ENCODE measurements around the gene THRB. TPM values are rescaled to one million over a fixed set of nuclear protein-coding genes. Genes with fewer than 3 reads are reported as not detected.

The THRB gene
- polyA plus RNA-seq, 3 donors = 3.4 to 11.7 (median 8.1) TPM

GRCh38 chr3:24471486-24471885 is 23.2 kb downstream of the THRB start:
- WGBS, 3 donors = 46 to 70% (median 47%) methylated on average over 1 of the region's 1 CpG
- no peak overlapping the region for H3K27ac ChIP-seq (ENCODE audit: low read depth, low read length)

- 86 to 90% (median 89%) methylated on average over 4 of the region's 4 CpGs for WGBS, 3 donors
Measured at GRCh38 chr3:24470277-24470676, 24.4 kb downstream of the THRB start.

DNA sequence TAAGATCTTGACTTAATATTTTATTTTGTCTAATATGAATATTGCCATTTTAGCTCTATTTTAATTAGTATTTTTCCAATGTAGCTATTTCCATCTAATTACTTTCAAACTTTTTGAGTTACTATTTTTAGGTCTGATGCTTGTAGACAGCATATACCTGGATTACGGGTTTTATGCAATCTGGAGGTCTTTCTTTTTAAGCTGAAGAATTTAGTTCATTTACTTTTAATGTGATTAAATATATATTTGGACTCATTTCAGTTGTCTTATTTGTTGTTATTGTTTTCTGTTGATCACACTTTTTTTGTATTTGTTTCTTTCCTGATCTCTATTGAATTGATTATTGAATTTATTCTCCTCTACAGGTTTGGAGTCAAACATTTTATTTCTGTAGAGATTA is 30.3 kb downstream of the THRB start:
- 94 to 100% (median 100%) methylated on average over 1 of the region's 1 CpG for WGBS, 3 donors
- H3K27ac ChIP-seq (ENCODE audit: low read depth, low read length) = no peak overlapping the region

More at GRCh38 chr3:24470277-24470676, 24.4 kb downstream of the THRB start:
- H3K27ac ChIP-seq (ENCODE audit: low read depth, low read length) = no peak overlapping the region

- WGBS, 3 donors = 53 to 84% (median 76%) methylated on average over 1 of the region's 1 CpG
- H3K27ac ChIP-seq (ENCODE audit: low read depth, low read length) = no peak overlapping the region
Measured at GRCh38 chr3:24462737-24463136, 31.9 kb downstream of the THRB start.

- 94 to 100% (median 94%) methylated on average over 2 of the region's 2 CpGs for WGBS, 3 donors
- H3K27ac ChIP-seq (ENCODE audit: low read depth, low read length) = no peak overlapping the region
Measured at GRCh38 chr3:24460974-24461373, 33.7 kb downstream of the THRB start.

- H3K27ac ChIP-seq (ENCODE audit: low read depth, low read length) = no peak overlapping the region
- 57 to 70% (median 63%) methylated on average over 2 of the region's 2 CpGs for WGBS, 3 donors
Measured at GRCh38 chr3:24457719-24458118, 36.9 kb downstream of the THRB start.

- 63 to 70% (median 63%) methylated on average over 3 of the region's 3 CpGs for WGBS, 3 donors
- H3K27ac ChIP-seq (ENCODE audit: low read depth, low read length) = no peak overlapping the region
Measured at GRCh38 chr3:24454856-24455255, 39.8 kb downstream of the THRB start.

DNA sequence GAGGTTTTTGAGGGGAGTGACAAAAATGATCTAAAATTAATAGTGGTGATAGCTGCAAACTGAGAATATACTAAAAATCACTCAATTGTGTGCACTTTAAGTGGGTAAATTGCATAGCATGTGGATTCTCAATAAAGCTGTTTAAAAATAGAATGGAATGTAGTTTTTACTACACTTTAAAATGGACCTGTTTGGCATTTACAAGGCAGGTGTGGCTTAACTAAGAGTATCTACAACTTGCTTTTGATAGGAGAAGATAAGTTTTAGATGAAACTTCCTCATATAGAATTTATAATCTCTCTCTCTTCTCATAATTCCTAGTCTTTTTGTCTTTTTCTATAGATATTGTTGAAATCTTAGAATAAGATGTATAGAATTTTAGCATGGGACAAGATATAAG is 40.3 kb downstream of the THRB start:
- H3K27ac ChIP-seq (ENCODE audit: low read depth, low read length) = no peak overlapping the region

- WGBS, 3 donors = 61 to 78% (median 75%) methylated on average over 7 of the region's 7 CpGs
- no peak overlapping the region for H3K27ac ChIP-seq (ENCODE audit: low read depth, low read length)
Measured at GRCh38 chr3:24451461-24452099, 43.1 kb downstream of the THRB start.

DNA sequence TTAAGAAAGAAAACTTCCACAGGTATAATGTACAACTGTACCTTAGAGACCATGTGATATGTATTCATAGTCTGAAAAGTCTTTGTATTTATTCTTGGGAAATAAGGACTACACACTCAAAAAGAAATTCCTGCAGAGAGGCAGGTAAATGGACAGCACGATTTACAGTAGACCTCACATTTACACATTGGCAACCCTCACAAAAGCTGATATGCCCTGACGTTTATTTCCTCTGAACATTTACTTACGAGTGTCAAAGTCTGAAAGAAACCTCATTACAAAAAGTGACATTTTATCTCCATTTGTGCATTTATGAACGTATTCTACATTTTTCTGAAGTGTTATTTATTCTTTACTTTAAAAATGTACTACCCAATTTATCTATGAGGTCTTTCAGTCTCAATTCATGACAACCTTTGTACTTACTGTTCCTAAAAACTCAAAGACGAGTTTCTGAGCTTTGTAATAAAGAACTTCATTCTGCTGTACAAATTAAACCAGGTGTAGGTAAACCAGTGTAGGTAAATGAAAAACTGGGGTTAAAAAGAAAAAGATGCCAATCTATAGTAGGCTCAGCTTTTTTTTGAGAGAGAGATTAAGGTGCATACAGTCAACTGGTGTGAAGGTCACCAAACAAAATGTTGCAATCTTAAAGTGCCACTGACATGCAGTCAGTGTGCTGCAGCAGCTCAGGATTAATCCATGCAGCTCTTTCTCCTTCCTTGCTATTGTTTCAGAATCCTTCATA is 44.3 kb downstream of the THRB start:
- WGBS, 3 donors = 33 to 75% (median 68%) methylated on average over 5 of the region's 5 CpGs
- H3K27ac ChIP-seq (ENCODE audit: low read depth, low read length) = no peak overlapping the region

DNA sequence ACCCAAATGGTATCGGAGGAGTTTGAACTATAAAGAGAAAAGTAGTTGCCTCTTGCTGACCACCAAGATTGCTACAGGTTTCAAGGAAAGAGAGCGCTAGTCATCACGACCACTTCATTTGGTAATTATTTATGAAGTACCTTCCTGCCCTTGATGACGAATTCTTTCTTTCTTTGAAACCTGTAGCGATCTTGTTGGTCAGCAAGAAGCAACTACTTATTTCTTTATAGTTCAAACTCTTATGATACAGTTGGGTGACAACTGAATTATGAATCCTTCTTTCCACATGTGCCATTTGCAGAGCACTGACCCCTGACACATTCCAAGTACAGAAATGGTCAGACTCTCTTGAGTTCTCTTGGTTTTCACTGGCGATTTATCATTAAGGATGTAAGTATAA is 46.8 kb downstream of the THRB start:
- 79 to 95% (median 93%) methylated on average over 6 of the region's 6 CpGs for WGBS, 3 donors
- H3K27ac ChIP-seq (ENCODE audit: low read depth, low read length) = no peak overlapping the region

GRCh38 chr3:24446032-24446431 is 48.6 kb downstream of the THRB start:
- WGBS, 3 donors = 76 to 95% (median 91%) methylated on average over 1 of the region's 1 CpG

DNA sequence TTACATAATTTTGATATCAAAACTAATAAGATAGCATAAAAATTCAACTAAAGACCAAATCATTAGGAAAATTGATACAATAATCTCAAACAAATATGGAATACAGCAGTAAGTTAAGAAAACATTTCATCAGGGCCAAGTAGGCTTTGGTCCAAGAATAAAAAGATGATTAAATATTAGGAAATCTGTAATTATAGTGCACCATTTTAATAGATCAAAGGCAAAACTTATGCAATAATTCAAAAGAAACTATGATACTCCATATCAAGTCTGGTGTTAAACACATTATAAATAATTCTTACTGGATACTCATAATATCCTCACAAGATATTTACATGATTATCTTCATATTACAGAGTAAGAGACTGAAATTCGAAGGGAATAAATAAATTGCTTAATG is 51.2 kb downstream of the THRB start:
- H3K27ac ChIP-seq (ENCODE audit: low read depth, low read length) = no peak overlapping the region
- WGBS, 3 donors = 0 to 17% (median 0%) methylated on average over 1 of the region's 1 CpG

More at GRCh38 chr3:24446032-24446431, 48.6 kb downstream of the THRB start:
- no peak overlapping the region for H3K27ac ChIP-seq (ENCODE audit: low read depth, low read length)

- 41 to 87% (median 83%) methylated on average over 3 of the region's 3 CpGs for WGBS, 3 donors
- H3K27ac ChIP-seq (ENCODE audit: low read depth, low read length) = no peak overlapping the region
Measured at GRCh38 chr3:24440760-24441464, 53.7 kb downstream of the THRB start.

GRCh38 chr3:24439021-24439420 is 55.6 kb downstream of the THRB start:
- 74 to 100% (median 93%) methylated on average over 3 to 4 of the region's 4 CpGs for WGBS, 3 donors
- no peak overlapping the region for H3K27ac ChIP-seq (ENCODE audit: low read depth, low read length)

DNA sequence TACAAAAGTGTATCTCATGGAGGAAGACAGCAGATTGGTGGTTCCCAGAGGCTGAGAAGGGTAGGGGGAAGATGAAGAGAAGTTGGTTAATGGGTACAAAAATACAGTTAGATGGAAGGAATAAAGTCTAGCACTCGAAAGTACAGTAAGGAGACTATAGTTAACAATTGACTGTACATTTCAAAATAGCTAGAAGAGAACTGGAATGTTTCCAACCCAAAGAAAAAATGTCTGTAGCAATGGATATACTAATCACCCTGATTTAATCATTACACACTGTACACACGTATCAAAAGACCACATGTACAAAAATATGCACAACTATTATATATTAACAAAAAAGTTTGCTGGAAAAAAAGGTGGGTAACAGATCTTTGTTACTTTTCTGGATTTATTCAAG is 57.3 kb downstream of the THRB start:
- 37 to 76% (median 70%) methylated on average over 2 of the region's 2 CpGs for WGBS, 3 donors
- no peak overlapping the region for H3K27ac ChIP-seq (ENCODE audit: low read depth, low read length)

DNA sequence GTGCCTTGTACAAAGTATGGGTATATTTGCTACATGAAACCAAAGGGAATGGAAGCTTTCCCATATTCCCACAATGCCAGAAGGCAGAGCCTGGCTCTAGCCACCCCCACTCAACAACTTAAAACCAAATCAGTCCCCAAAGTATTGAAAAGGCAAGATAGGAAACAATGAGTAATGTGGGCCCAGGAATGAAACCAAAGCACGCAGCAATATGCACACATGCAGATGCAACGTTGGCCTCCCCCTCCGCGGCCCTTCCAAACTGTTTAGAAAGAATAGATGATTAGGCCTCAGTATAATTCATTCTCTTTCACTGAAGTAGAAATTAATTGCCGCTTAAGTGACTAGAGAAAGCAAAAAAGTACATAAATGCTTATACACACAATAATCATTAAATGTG is 59.1 kb downstream of the THRB start:
- 89 to 97% (median 94%) methylated on average over 5 of the region's 5 CpGs for WGBS, 3 donors
- H3K27ac ChIP-seq (ENCODE audit: low read depth, low read length) = no peak overlapping the region

DNA sequence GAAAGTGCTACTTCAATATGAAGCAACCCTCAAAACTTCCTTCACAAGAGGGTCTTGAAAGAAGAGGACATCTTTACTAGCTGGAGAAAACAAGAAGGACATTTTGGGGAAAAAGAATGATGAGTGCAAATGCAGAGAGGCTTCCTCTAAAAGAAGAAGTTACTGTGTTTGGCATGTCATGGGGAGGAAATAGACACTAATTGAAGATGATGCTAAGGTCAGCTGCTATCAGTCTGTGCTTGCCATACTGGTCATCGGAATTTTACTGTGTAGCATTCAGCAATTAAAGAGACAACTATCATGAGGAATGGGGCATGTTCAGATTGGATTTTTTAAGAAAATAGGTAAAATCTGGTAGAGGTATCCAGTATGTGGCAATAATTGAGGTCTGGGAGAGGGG is 60.0 kb downstream of the THRB start:
- H3K27ac ChIP-seq (ENCODE audit: low read depth, low read length) = no peak overlapping the region
- WGBS, 3 donors = 79 to 94% (median 85%) methylated on average over 1 of the region's 1 CpG

DNA sequence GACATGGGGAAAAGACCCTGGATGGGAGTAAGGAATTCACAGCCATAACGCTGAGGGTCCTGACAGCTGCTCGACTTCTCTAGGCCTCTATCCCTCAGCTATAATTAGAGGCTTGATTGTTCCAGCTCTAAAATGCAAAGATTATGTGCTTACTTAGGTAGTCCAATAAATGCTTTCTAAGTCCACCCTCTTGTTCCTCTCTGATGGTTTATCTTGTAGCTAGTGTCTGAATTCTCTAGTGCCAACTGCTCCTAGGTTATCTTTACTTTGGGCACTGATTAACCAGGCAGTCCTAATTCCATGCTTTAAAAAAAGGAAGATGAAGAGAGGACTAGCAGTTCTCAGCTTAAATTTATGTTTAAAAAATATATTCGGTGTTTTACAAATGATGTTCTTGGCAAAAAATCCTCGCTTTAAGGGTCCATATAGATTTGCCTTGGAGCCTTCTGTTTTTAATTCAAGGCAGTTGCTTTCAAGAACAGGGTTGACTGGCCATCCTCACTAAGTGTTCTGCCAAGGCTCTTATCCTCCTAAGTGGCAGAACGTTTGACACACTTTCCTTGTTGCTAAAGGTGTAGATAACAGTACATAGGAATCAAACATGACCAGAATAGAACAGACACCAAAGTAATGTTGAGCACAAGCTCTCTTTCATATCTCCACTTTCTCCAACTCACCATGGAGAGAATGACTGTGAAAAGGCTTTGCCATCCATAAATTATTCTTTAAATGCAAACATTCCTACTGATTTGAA is 60.6 kb downstream of the THRB start:
- H3K27ac ChIP-seq (ENCODE audit: low read depth, low read length) = no peak overlapping the region
- WGBS, 3 donors = 48 to 83% (median 80%) methylated on average over 5 of the region's 5 CpGs

All from adipose tissue (tissue), 3 donors.